Breast epithelium (tissue), 4 donors: Measurements from ENCODE around the gene RPL3. TPM values are rescaled to one million over a fixed set of nuclear protein-coding genes. Genes with fewer than 3 reads are reported as not detected.

ENCODE experiments used
- DNase-seq, 2 donors: peaks; one replicate each; pipeline ENCODE4 v3.0.0-alpha.2; 2019; ENCODE audit warnings: low spot score in 2 of 2
- H3K27ac ChIP-seq, 2 donors: fragments of 200-600 bp; sonication (generic) in 1 of 2; one replicate each; pipeline ENCODE4 v1.5.1; 2016 to 2019; ENCODE audit warnings: mild to moderate bottlenecking in 1 of 2
- H3K27me3 ChIP-seq, 2 donors: fragments of 200-600 bp; sonication (generic) in 1 of 2; one replicate each; pipeline versions ENCODE4 v1.5.1 to v1.6.0; 2017 to 2019; ENCODE audit warnings: control low read depth in 1 of 2, mild to moderate bottlenecking in 1 of 2
- H3K36me3 ChIP-seq: fragments of 200-600 bp; one replicate; pipeline ENCODE4 v1.5.1; 2019
- H3K4me1 ChIP-seq, 2 donors: fragments of 200-600 bp; sonication (generic); one replicate each; pipeline ENCODE4 v1.5.1; 2016 to 2019; ENCODE audit warnings: control low read depth in 1 of 2
- H3K4me3 ChIP-seq, 3 donors: fragments of 200-600 bp; sonication (generic); 1 replicate in 2 of 3; 2 replicates in 1 of 3; pipeline ENCODE4 v1.5.1; 2016 to 2019; ENCODE audit warnings: mild to moderate bottlenecking in 3 of 3, moderate library complexity in 2 of 3
- H3K9me3 ChIP-seq, 2 donors: fragments of 200-600 bp; sonication (generic) in 1 of 2; one replicate each; pipeline ENCODE4 v1.5.1; 2016 to 2019; ENCODE audit warnings: control low read depth in 1 of 2
- CTCF ChIP-seq, 3 donors: fragments of 450-650 bp; IDR thresholded peaks; one replicate each; pipeline ENCODE4 v1.5.1; 2016 to 2017; ENCODE audit warnings: antibody characterized with exemption in 3 of 3, mild to moderate bottlenecking in 3 of 3, moderate library complexity in 3 of 3
- POLR2A ChIP-seq: fragments of 450-650 bp; IDR thresholded peaks from one replicate; pipeline ENCODE4 v1.6.1; 2016; ENCODE audit warnings: antibody characterized with exemption, mild to moderate bottlenecking, moderate library complexity
- POLR2AphosphoS5 ChIP-seq, 3 donors: sonication (generic); formaldehyde crosslinking; IDR thresholded peaks; one replicate each; pipeline ENCODE4 v1.6.1; 2017; ENCODE audit warnings: antibody characterized with exemption in 3 of 3
- intact Hi-C: fragments of 100-400 bp; cut with DNase I; formaldehyde crosslinking; loops from one replicate; pipeline ENCODE4 v1.15.1; 2023; ENCODE audit warnings: low total_unique reads
- total RNA-seq, 3 donors: library from RNA; depleted of rRNA; stranded (reverse); fragments of >200 nt; gene quantifications; one replicate each; pipeline ENCODE4 v1.1.0, GENCODE V29; 2016

The RPL3 gene
- total RNA-seq, 3 donors from 2014 or later: 1,827 to 3,262 (median 2,633) TPM

- Histone ChIP-seq H3K4me3 (peak overlapping the region; percentile 81 to 83 (median 81)), H3K36me3 (peaks cover 5% of the 10 kb centered on the region), H3K27ac (peak overlapping the region; percentile 95 to 98), H3K27me3 (no peaks in the 10 kb centered on the region), H3K9me3 (no peaks in the 10 kb centered on the region), H3K4me1 (peaks cover 15 to 21% of the 10 kb centered on the region in 2 donors)
- DNase-seq: peak in 1 of 2 donors; percentile 41
- no peak for TF ChIP-seq CTCF (IDR thresholded peaks at IDR 0.05)
- no peak for TF ChIP-seq POLR2A
- no peak for TF ChIP-seq POLR2AphosphoS5 (IDR thresholded peaks at IDR 0.05)
- intact Hi-C loops: loop anchor here (10.0 kb wide), 2 partner anchors 206 to 314 kb away; partner anchors contain the start of gene ATF4
Measured at GRCh38 chr22:39318507-39319283, 728 bp downstream of the RPL3 start.

DNA sequence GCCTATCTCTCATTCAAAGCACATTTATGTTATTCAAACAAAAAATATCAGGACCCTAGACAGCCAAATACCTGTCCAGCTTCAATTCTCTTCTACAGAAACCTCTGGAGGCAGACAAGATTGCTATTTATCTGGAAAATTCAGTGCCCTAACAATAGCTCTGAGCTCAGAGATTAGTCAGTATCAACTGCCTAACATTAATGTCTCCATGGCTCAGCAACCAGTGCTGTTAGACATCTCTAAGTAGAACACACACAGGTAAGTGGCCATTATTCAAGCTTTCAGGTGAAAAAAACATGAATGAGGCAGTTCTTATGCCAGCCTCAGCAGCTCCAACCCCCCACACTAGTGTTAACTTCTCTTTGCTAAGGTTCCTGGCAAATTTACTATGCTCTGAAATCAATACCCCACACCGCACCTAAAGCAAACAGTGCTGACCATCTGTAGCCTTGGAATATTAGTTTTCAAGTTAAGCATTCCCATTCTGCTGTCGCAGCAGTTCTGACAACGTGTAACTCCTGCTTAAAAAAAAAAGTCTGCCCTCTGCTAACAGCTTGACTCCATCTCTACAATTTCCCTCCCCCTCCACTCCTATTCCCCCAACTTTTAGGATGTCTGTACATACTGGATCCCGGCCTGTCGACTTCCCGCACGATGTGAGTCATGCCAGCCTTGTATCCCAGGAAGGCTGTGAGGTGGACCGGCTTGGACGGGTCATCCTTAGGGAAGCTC lies 1.5 kb downstream of the RPL3 start:
- intact Hi-C loops: loop anchor here (10.0 kb wide), 2 partner anchors 207 to 313 kb away; partner anchors contain the start of gene ATF4
- peak overlapping the region; percentile 95 to 98 for H3K27ac ChIP-seq

DNA sequence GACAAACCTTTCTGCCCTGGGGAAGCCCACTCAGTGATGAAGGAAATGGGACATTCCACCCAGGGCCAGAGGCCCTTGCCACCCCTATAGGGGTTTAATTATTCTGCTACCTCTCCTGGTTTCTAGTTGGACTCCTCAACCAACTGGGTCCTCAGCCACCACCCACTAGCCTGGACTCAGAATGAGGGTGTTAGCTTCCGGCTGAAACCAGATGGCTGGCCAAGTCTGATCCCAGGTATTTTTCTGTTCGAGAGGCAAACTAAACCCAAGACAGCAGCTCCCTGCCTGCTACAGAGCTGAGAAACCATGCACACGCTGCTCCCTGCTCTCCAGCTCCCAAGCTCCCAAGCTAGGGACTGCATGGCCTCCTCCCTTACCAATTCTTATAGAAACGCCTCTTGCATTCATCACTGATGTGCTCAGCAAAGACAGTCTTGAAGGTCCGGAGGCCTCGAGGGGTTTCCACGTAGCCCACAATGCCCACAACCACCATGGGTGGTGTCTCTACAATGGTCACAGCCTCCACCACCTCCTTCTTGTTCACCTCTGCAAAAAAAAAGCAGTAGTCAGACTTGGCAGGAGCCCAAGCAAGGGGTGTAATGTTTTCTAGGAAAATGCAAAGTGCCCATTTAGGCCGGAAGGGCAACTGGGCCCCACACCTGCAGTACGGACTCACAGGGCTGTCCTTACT lies 2.2 kb downstream of the RPL3 start:
- TF ChIP-seq CTCF (IDR thresholded peaks at IDR 0.05) (no peak), POLR2A (no peak), POLR2AphosphoS5 (IDR thresholded peaks at IDR 0.05) (no peak)
- Histone ChIP-seq H3K4me1 (peaks cover 15 to 21% of the 10 kb centered on the region in 2 donors), H3K36me3 (peaks cover 5% of the 10 kb centered on the region), H3K4me3 (peak overlapping the region; percentile 81 to 83 (median 81)), H3K27ac (peak overlapping the region; percentile 95 to 98), H3K27me3 (no peaks in the 10 kb centered on the region), H3K9me3 (no peaks in the 10 kb centered on the region)
- DNase-seq: no peak
- intact Hi-C loops: loop anchor here (10.0 kb wide), 2 partner anchors 208 to 312 kb away; partner anchors contain the start of gene ATF4

More for the DNA sequence above, 1.5 kb downstream of the RPL3 start:
- H3K36me3 ChIP-seq: peaks cover 5% of the 10 kb centered on the region
- H3K9me3 ChIP-seq: no peaks in the 10 kb centered on the region
- TF ChIP-seq POLR2AphosphoS5 (IDR thresholded peaks at IDR 0.05): peak in 1 of 3 donors; percentile 42
- TF ChIP-seq CTCF (IDR thresholded peaks at IDR 0.05): no peak
- no peak for DNase-seq
- H3K27me3 ChIP-seq: no peaks in the 10 kb centered on the region
- peaks cover 15 to 21% of the 10 kb centered on the region in 2 donors for H3K4me1 ChIP-seq
- peak overlapping the region; percentile 81 to 83 (median 81) for H3K4me3 ChIP-seq

DNA sequence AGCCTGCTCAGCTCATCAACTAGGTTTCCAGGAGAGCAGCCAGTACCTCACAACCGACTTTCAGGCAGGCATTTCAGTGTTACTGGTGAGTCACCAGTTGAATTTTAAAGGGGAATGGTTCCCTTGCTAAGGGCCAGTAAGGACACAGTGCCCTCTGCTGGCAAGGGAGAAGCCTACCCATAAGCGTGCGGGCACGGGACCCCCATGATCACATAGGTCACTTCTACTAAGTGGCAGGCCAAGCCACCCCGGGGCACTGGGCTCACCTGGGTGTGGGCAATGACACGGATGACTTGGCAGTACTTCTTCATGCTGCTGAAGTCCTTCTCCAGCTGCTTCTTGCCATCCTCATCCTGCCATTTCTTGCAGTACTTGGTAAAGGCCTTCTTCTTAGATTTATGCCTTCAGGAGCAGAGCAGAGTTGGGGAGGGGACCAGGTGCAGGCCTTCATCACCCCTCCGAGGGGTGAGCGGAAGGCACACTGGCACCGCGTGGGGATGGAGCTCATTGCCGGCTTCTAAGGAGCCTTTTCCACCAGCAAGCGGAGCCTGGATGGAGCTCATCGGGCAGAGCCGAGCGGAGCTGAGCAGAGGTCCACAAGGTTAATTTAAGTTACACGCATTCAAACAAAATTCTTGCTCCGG lies 2.9 kb downstream of the RPL3 start:
- peak overlapping the region in 2 of 3 donors; percentile 81 to 83 for H3K4me3 ChIP-seq
- no peaks in the 10 kb centered on the region for H3K9me3 ChIP-seq
- TF ChIP-seq POLR2A: no peak
- TF ChIP-seq CTCF (IDR thresholded peaks at IDR 0.05): peak; percentile 88 to 94 (median 93)
- TF ChIP-seq POLR2AphosphoS5 (IDR thresholded peaks at IDR 0.05): peak; percentile 67 to 70 (median 68)
- intact Hi-C loops: loop anchor here (10.0 kb wide), 2 partner anchors 208 to 312 kb away; partner anchors contain the start of gene ATF4
- peak overlapping the region; percentile 95 to 98 for H3K27ac ChIP-seq
- DNase-seq: peak; percentile 69 to 71
- H3K36me3 ChIP-seq: peaks cover 5% of the 10 kb centered on the region
- H3K4me1 ChIP-seq: peaks cover 15 to 21% of the 10 kb centered on the region in 2 donors
- H3K27me3 ChIP-seq: no peaks in the 10 kb centered on the region
